Activated CD4-positive, CD25-positive, alpha-beta regulatory T cell treated with anti-CD3 and anti-CD28 coated beads, Interleukin-2, amount 50 U/mL, for 24 hours (primary cell): ENCODE measurements around the gene BIRC5.
"Not testable (repeated sequence)": the region's sequence is repeated elsewhere in the genome, so short reads cannot be mapped to it uniquely, and the experiment has no call there.

Source experiments
- ATAC-seq, 2 donors: fragments of 150-1000 bp; cut with Tn5 transposase; one replicate each; pipeline ENCODE4 v1.10.0; 2021; ENCODE audit warnings: mild to moderate bottlenecking in 1 of 2, moderate library complexity in 1 of 2

The BIRC5 gene

DNA sequence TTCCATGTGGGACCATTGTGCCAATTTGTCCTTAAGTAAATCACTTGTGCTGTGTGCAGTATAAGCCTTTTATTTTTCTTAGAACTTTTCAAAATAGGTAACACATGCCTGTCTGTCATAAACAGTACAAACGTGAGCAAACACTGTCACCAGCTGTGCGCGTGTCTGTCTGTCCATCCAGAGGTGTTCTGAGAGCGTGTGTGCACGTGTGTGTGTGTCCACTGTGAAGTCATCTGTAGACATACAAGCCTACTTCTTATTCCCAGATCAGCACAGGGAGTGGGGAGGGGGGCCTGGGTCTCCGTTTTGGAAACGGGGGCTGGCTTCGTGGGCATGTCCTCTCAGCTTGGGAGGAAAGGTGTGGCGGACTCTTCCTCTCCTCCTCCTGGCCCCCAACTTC, 26.8 kb downstream of the BIRC5 start:
- no peak for ATAC-seq

GRCh38 chr17:78241277-78242023, 27.4 kb downstream of the BIRC5 start:
- no peak for ATAC-seq

- peak; percentile 35 to 43 for ATAC-seq
Observed at GRCh38 chr17:78242024-78242742, 28.1 kb downstream of the BIRC5 start.

- no peak for ATAC-seq
Observed at GRCh38 chr17:78247304-78247703, 33.3 kb downstream of the BIRC5 start.

DNA sequence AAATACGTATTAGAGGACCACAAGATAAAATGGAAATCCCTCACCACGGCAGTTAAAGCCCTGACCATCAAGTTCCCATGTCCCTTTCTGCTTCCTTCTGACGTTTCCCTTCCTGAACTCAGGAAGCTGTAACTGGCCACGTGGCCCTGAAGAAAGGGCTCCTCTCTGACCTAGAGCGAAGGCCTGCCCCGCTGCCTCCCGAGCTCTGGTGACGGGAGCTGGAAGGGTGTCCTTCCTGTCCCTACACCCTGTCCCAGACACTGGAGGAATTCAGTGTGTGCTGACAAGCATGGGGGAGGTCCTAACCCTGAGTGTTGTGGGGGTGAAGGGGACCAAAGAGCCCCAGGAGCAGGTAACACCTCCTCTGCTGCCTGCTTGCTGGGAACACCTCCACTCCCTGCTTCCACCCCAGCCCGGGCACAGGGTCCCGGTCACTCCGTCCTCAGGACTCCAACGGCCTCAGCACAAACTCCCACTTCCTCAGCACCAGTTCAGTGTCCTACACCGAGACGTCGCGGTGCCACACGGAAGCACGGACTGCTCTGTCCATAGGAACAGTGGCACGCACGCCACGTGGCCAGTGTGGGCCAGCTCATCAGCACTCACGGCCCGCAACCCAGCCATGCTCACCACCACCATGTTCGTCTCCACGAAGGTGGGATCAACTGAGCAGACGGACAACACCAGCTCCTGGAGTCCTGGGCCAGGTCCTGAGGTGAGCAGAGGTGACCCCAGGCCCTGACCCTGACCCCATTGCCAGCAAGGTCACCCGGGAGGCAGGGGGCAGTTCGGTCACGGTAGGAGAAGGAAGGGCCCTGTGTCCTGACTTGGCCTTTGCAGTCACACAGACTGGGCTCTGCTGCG, 34.2 kb downstream of the BIRC5 start:
- ATAC-seq: no peak

GRCh38 chr17:78249074-78249817, 35.2 kb downstream of the BIRC5 start:
- ATAC-seq: no peak

GRCh38 chr17:78249818-78250806, 36.1 kb downstream of the BIRC5 start:
- ATAC-seq: no peak

GRCh38 chr17:78250891-78251772, 37.1 kb downstream of the BIRC5 start:
- ATAC-seq: peak; percentile 71 to 74

DNA sequence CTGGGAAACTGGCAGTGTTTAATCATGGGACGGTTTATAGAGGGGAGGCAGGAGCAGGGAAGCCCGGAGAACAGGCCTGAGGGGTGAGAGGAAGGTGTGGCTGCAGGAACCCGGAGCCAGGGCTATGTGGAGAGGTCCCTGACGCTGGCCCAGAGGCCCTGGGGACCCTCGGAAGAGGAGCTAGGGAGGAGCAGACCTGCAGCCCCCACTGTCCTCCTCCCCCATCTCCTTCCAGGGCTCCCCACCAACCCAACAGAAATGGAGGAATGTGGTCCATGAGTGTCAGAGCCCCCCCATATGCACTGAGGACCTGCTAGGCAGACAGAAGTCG, 37.7 kb downstream of the BIRC5 start:
- no peak for ATAC-seq

GRCh38 chr17:78252111-78252634, 38.1 kb downstream of the BIRC5 start:
- peak; percentile 6 to 7 for ATAC-seq

DNA sequence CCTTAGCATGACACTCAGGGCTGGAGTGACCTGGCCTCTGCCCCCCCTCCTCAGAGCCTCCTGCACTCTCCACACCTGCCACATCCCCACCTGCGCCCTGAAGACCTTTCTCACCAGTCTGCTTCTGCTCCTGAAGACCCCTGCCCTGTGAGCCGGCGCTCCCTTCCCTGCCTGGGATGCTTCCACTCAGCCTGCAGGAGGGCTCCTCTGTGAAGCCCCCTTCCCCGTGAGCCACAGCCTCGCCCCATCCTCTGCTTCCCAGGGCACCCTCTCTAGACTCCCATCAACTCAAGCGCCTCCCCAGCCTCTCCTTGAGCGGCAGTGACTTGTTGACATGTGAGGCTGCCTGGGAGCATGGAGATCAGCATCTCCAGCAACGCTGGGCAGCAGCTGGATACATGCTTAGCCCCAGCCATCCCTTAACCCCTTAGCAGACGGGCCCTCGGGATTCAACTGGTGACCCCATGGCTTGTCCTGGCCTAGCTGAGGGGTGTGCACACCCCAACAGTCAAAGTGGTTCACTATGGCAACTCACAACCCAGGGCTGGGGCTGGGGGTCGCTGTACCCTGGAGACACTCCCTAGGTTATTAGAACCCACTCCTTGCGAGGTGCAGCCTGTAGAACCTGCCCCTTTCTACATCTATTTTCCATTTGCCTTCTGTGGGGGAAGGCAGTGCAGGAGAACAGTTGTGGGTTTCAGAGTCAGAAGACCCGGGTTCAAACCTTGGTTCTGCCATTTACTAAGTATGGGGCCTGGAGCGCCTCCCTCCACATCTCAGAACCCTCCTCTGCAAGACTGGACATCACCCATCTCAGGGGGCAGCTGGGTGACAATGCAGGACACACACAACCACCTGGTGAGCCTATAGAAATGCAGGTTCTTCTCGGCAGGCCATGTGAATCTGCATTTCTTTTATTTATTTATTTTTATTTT, 38.9 kb downstream of the BIRC5 start:
- ATAC-seq: no peak

DNA sequence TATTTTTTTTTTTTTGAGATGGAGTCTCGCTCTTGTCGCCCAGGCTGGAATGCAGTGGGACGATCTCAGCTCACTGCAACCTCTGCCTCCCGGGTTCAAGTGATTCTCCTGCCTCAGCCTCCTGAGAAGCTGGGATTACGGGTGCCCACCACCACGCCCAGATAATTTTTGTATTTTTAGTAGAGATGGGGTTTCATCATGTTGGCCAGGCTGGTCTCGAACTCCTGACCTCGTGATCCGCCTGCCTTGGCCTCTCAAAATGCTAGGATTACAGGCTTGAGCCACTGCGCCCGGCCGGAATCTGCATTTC, 39.5 kb downstream of the BIRC5 start:
- ATAC-seq: not testable (repeated sequence)

- ATAC-seq: peak; percentile 72 to 77
Observed at GRCh38 chr17:78253946-78254672, 40.1 kb downstream of the BIRC5 start.

DNA sequence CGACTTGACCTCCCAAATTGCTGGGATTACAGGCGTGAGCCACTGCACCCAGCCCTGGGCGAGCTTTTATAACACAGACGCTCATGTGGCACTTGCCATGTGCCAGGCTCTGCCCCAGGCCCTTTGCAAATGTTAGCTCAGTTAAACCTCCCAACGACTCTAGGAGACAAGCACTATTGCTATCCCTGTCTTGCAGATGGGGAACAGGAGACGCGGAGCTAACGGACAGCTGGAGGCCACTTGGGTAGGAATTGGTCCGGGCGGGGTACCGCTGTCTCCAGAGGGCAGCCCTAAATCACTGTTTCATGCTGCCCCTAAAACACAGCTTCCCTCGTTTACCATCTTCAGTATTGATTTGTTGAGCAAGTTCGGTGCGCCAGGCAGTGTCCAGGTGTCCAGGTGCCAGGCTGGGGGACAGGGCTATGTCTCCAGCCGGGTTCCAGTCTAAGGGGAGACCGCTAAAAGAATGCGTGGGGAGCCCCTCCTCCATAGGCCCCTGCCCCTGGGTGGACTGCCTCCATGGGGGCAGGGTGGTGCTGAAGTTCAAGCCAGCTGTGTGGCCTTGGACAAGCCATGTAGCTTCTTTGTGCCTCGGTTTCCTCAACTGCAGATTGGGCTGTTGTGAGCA, 41.1 kb downstream of the BIRC5 start:
- ATAC-seq: no peak

- no peak for ATAC-seq
Observed at GRCh38 chr17:78255953-78256706, 42.1 kb downstream of the BIRC5 start.

DNA sequence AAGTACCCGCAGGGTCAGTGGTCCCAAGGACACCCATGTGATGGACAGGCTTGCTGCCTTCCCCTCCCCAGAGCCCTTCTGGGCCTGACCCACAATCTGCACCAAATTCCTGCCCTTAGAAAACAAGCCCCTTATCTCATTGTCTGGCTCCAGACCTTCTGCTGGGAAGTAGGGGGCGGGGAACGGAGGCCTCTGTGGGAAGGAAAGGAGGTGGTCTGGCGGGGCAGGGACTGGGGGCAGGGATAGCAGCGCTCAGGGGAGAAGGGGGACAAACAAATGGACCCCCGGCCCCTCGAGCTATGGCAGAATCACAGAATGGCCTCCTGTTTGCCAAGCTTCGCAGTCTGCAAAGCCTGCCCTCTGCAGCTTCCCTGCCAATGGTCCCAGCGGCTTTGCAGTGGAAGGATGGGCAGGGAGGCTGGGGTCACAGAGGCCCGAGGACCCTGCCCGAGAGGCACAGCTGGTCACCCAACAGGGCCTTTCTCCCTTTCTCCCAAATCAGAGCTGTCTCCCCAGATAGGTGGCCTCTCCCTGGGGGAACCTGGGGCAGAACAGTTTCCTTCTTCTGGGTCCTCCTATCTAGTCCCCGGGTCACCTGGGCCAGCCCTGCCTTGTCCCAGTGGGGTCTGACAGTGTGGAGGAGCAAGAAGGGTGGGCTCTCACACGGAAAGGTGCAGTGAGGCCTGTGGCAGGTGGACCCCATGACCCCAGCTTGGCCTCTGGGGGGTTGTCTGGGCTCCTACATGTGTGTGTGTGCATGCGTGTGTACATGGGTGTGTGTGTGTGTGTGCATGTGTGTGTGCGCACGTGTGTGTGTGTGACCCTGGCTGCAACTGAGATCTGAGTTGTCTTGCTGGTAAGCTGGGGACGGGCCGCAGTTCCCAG, 42.9 kb downstream of the BIRC5 start:
- no peak for ATAC-seq
